NB4 (cell line): Measurements from ENCODE around the gene BDKRB1.

ENCODE experiments used
- DNase-seq: peaks from one replicate; pipeline ENCODE4 v3.0.0; 2010; ENCODE audit warnings: low read depth
- H3K4me3 ChIP-seq: one replicate; pipeline ENCODE4 v1.5.1; 2011; ENCODE audit warnings: mild to moderate bottlenecking, low read depth, low read length, moderate library complexity
- MAX ChIP-seq: IDR thresholded peaks from 2 replicates; pipeline ENCODE4 v1.6.1; 2011; ENCODE audit warnings: low read depth, low read length
- MYC ChIP-seq: IDR thresholded peaks from 2 replicates; pipeline ENCODE4 v1.6.1; 2011; ENCODE audit warnings: low read depth, low read length
- POLR2A ChIP-seq: IDR thresholded peaks from 2 replicates; pipeline ENCODE4 v1.6.1; 2011; ENCODE audit warnings: mild to moderate bottlenecking; ENCODE audit not compliant: insufficient read length; ENCODE audit errors: extremely low read depth
- TF ChIP-seq, protein P1 (sequence below): IDR thresholded peaks from one replicate; pipeline ENCODE4 v1.5.1; 2012; ENCODE audit warnings: low read depth, low read length

The BDKRB1 gene

DNA sequence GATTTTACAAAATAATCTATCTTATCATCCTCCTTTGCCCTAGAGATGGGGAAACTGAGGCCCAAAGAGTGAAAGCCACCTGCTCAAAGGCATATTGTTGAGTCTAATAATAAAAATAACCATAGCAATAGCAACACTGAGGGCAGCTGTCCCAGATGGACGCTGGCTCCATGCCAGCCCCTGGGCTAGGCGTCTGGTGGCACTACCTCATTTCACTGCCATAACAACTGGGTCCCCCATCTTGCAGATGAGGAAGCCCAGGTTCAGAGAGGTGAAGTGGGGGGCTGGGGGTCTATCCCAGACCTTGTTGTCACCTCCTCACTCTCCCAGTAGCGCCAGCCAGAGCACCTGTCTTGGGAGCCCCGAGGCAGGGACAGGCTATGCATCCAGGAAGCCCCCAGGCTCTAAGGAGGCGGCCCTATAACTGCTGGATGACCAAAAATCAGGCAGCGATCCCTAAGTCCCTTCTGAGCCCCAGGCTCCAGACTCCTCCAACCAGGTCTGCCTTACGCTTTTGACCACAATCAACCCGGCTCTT, 38.6 kb upstream of the BDKRB1 start:
- H3K4me3 ChIP-seq: no peak overlapping the region
- TF ChIP-seq, protein P1, sequence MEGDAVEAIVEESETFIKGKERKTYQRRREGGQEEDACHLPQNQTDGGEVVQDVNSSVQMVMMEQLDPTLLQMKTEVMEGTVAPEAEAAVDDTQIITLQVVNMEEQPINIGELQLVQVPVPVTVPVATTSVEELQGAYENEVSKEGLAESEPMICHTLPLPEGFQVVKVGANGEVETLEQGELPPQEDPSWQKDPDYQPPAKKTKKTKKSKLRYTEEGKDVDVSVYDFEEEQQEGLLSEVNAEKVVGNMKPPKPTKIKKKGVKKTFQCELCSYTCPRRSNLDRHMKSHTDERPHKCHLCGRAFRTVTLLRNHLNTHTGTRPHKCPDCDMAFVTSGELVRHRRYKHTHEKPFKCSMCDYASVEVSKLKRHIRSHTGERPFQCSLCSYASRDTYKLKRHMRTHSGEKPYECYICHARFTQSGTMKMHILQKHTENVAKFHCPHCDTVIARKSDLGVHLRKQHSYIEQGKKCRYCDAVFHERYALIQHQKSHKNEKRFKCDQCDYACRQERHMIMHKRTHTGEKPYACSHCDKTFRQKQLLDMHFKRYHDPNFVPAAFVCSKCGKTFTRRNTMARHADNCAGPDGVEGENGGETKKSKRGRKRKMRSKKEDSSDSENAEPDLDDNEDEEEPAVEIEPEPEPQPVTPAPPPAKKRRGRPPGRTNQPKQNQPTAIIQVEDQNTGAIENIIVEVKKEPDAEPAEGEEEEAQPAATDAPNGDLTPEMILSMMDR: no peak
- TF ChIP-seq POLR2A (no peak), MAX (no peak), MYC (no peak)
- DNase-seq: no peak

GRCh38 chr14:96221109-96221650, 34.8 kb upstream of the BDKRB1 start:
- no peak overlapping the region for H3K4me3 ChIP-seq
- no peak for TF ChIP-seq POLR2A
- TF ChIP-seq, protein P1: no peak
- TF ChIP-seq MAX: no peak
- TF ChIP-seq MYC: no peak
- DNase-seq: no peak

DNA sequence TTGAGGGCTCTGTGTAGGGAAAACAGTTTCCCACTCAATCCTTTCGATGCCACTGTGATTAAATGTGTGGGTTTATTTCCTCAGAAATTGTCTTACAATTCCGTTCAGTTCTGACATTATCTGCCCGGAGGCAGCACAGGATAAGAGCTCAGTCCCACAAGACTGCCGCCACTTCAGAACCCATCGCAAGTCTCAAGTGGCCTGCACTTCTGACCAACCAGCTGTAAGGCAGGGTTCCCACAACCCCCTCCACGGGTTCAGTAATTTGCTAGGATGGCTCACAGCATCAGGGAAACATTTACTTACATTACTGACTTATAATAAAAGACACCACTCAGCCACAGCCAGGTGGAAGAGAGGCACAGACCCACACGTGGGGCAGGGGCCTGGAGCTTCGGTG, 34.2 kb upstream of the BDKRB1 start:
- DNase-seq: no peak
- no peak for TF ChIP-seq MYC
- no peak for TF ChIP-seq POLR2A
- TF ChIP-seq, protein P1: no peak
- no peak for TF ChIP-seq MAX
- H3K4me3 ChIP-seq: no peak overlapping the region

DNA sequence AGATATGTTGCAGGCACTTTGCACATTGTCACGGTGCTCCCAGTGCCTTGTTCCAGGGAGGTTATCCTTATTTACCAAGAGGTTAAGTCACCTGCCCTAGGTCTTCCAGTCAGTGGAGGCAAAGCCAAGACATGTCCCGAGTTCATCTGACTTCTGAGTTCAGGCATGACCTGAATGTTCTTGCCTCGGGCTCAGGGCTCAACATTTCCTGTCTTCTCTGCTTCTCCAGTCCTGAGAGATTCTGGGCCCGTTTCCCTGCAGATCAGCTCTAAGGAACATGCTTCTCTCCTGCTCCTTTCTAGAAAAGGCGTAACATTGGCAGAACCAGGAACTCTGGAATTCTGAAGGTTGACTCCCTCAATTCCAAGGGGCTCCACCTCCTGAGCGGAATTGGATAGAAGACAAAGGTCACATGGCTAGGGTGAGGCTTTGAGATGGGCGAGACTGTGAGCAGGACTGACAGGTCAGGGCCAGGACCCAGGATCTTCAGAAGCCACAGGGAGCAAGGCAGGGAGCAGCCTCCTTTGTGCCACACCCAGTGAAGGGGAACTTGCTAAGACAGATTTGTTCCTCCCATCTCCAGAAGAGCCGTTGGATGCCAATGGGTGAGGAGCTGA, 31.4 kb upstream of the BDKRB1 start:
- TF ChIP-seq, protein P1: no peak
- TF ChIP-seq POLR2A (no peak), MAX (no peak), MYC (no peak)

GRCh38 chr14:96225213-96225612, 30.8 kb upstream of the BDKRB1 start:
- no peak for DNase-seq
- no peak for TF ChIP-seq MAX
- no peak for TF ChIP-seq POLR2A
- TF ChIP-seq, protein P1: no peak
- TF ChIP-seq MYC: no peak
- H3K4me3 ChIP-seq: no peak overlapping the region

More for the DNA sequence above, 31.4 kb upstream of the BDKRB1 start:
- no peak for DNase-seq
- H3K4me3 ChIP-seq: no peak overlapping the region

- no peak overlapping the region for H3K4me3 ChIP-seq
- no peak for DNase-seq
- TF ChIP-seq MAX: no peak
- TF ChIP-seq, protein P1: no peak
- TF ChIP-seq POLR2A: no peak
- no peak for TF ChIP-seq MYC
Measured at GRCh38 chr14:96225745-96226151, 30.3 kb upstream of the BDKRB1 start.
